Fibroblast of lung (primary cell): ENCODE measurements around the gene CARMIL3. TPM values are rescaled to one million over a fixed set of nuclear protein-coding genes. Genes with fewer than 3 reads are reported as not detected.
"Not testable (repeated sequence)": the region's sequence is repeated elsewhere in the genome, so short reads cannot be mapped to it uniquely, and the experiment has no call there.

Experiments
- DNase-seq, 2 donors: peaks; one replicate each; pipeline versions ENCODE4 v3.0.0 to v3.0.0-alpha.2; 2010; ENCODE audit warnings: low read depth in 2 of 2
- H2AFZ ChIP-seq: 2 replicates; pipeline ENCODE4 v1.5.1; 2012; ENCODE audit warnings: low read length, control low read depth, inconsistent platforms
- H3K27ac ChIP-seq: 2 replicates; pipeline ENCODE4 v1.5.1; 2011; ENCODE audit warnings: low read length, control low read depth; ENCODE audit not compliant: insufficient read depth
- H3K27me3 ChIP-seq: 2 replicates; pipeline ENCODE4 v1.5.1; 2011; ENCODE audit warnings: mild to moderate bottlenecking, low read length; ENCODE audit not compliant: control insufficient read depth, insufficient read depth
- H3K36me3 ChIP-seq: 2 replicates; pipeline ENCODE4 v1.5.1; 2011; ENCODE audit warnings: low read length; ENCODE audit not compliant: control insufficient read depth, insufficient read depth
- H3K4me1 ChIP-seq: 2 replicates; pipeline ENCODE4 v1.5.1; 2011; ENCODE audit warnings: low read length; ENCODE audit not compliant: control insufficient read depth, insufficient read depth; ENCODE audit errors: extremely low read depth
- H3K4me2 ChIP-seq: 2 replicates; pipeline ENCODE4 v1.5.1; 2011; ENCODE audit warnings: low read length, control low read depth; ENCODE audit not compliant: insufficient read depth; ENCODE audit errors: extremely low read depth
- H3K4me3 ChIP-seq, 4 experiments: fragments of 200-600 bp in 1 of 4; sonication (generic) in 1 of 4; replicated peaks in 1 of 4; 2 replicates each; pipeline ENCODE4 v1.5.1; 2011 to 2016; ENCODE audit warnings: low read length in 4 of 4, low read depth in 3 of 4, mild to moderate bottlenecking in 3 of 4, control low read depth in 2 of 4, inconsistent platforms in 1 of 4, mixed read lengths in 1 of 4; ENCODE audit not compliant: insufficient read depth in 1 of 4; ENCODE audit errors: control extremely low read depth in 1 of 4
- H3K79me2 ChIP-seq: 2 replicates; pipeline ENCODE4 v1.5.1; 2012; ENCODE audit warnings: mild to moderate bottlenecking, low read length, inconsistent platforms; ENCODE audit not compliant: control insufficient read depth, insufficient read depth
- H3K9ac ChIP-seq: 2 replicates; pipeline ENCODE4 v1.5.1; 2011; ENCODE audit warnings: mild to moderate bottlenecking, low read length, control low read depth; ENCODE audit not compliant: insufficient read depth
- H3K9me3 ChIP-seq: 2 replicates; pipeline ENCODE4 v1.5.1; 2012; ENCODE audit warnings: low read depth, low read length; ENCODE audit not compliant: control insufficient read depth, insufficient read depth
- H4K20me1 ChIP-seq: 2 replicates; pipeline ENCODE4 v1.5.1; 2011; ENCODE audit warnings: low read length; ENCODE audit not compliant: control insufficient read depth, insufficient read depth; ENCODE audit errors: extremely low read depth
- EZH2 ChIP-seq: IDR thresholded peaks from 2 replicates; pipeline ENCODE4 v1.5.1; 2012; ENCODE audit warnings: low read length, control low read depth, mild to moderate bottlenecking; ENCODE audit errors: missing control alignments
- polyA plus RNA-seq, 2 donors: library from polyadenylated mRNA; depleted of rRNA in 1 of 2; stranded (reverse) in 1 of 2; unstranded in 1 of 2; fragments of >200 nt; gene quantifications; 2 replicates each; pipeline ENCODE4 v1.2.1, GENCODE V29; 2011 to 2012; ENCODE audit warnings: missing spikeins in 1 of 2
- total RNA-seq: library from RNA; depleted of rRNA; stranded (reverse); fragments of >200 nt; gene quantifications from 2 replicates; pipeline ENCODE4 v1.2.1, GENCODE V29; 2014
- TF ChIP-seq, protein P1 (sequence below), 2 donors: IDR thresholded peaks in 1 of 2; conservative IDR thresholded peaks in 1 of 2; 1 replicate in 1 of 2; 2 replicates in 1 of 2; pipeline ENCODE4 v1.5.1; 2011 to 2012; ENCODE audit warnings: low read length in 2 of 2, control low read depth in 1 of 2, inconsistent platforms in 1 of 2, low read depth in 1 of 2, mild to moderate bottlenecking in 1 of 2

Gene CARMIL3
- total and polyA plus RNA-seq, 2 donors (not counting 1 experiment from before 2014, with no cell fraction given): 0.17 TPM; not detected in 1

DNA sequence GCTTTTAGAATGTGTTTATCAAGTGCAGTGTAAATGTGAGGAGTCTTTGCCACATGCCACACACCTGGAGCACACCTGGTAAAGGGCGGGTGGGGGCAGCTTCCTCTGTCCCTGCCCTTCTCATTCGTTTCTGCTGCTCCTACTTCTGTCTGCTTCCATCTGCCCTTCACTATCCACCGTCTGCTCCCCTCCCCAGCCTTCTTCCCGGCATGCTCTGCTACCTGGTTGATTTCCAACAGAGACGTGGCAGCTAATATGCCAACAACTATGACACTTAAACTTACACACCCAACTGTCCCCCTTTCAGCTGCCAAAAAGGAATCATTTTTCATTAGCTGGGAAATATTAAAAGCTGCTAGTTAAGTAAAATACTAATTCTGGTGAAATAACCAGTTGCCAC lies 9.1 kb upstream of the CARMIL3 start:
- DNase-seq: no peak
- H3K27me3 ChIP-seq: peaks cover 1% of the 10 kb centered on the region
- H3K79me2 ChIP-seq: no peaks in the 10 kb centered on the region
- H3K27ac ChIP-seq: no peak overlapping the region
- H4K20me1 ChIP-seq: no peaks in the 10 kb centered on the region
- TF ChIP-seq, protein P1, sequence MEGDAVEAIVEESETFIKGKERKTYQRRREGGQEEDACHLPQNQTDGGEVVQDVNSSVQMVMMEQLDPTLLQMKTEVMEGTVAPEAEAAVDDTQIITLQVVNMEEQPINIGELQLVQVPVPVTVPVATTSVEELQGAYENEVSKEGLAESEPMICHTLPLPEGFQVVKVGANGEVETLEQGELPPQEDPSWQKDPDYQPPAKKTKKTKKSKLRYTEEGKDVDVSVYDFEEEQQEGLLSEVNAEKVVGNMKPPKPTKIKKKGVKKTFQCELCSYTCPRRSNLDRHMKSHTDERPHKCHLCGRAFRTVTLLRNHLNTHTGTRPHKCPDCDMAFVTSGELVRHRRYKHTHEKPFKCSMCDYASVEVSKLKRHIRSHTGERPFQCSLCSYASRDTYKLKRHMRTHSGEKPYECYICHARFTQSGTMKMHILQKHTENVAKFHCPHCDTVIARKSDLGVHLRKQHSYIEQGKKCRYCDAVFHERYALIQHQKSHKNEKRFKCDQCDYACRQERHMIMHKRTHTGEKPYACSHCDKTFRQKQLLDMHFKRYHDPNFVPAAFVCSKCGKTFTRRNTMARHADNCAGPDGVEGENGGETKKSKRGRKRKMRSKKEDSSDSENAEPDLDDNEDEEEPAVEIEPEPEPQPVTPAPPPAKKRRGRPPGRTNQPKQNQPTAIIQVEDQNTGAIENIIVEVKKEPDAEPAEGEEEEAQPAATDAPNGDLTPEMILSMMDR (conservative IDR thresholded peaks at IDR 0.05 in 1 of 2, IDR thresholded peaks at IDR 0.05 in 1 of 2; ENCODE audit: low read depth in 1 of 2, low read length in 2 of 2): no peak
- no peak for TF ChIP-seq EZH2
- H3K4me3 ChIP-seq: no peak overlapping the region
- H3K36me3 ChIP-seq: no peaks in the 10 kb centered on the region
- H3K4me1 ChIP-seq: no peaks in the 10 kb centered on the region
- no peak overlapping the region for H3K9ac ChIP-seq
- no peaks in the 10 kb centered on the region for H3K9me3 ChIP-seq
- no peak overlapping the region for H2AFZ ChIP-seq
- no peak overlapping the region for H3K4me2 ChIP-seq

DNA sequence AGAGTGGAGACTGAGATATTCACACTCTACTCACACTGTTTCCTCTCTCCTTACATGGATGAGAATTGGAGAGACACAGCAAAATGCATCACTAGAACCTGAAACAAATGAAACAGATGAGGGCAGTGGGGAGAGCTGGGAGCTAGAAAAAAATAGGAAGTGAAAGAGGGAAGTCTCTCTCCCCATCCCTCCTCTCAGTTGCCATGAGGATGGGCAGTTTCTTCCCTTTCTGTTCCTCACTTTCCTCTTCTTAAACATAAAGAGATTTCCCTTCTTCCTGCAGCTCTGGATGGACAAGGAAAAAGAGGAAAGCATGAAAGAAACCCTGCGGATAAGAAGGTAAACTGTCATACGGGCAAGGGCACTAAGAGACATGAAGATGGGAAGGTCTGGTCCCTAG lies 2.8 kb upstream of the CARMIL3 start:
- H3K4me2 ChIP-seq, H3K4me3 ChIP-seq, H3K4me1 ChIP-seq, H2AFZ ChIP-seq, H3K9me3 ChIP-seq, H3K36me3 ChIP-seq, H4K20me1 ChIP-seq, DNase-seq, H3K27ac ChIP-seq, H3K9ac ChIP-seq, H3K79me2 ChIP-seq: not testable (repeated sequence)
- H3K27me3 ChIP-seq: peaks cover 19% of the 10 kb centered on the region

DNA sequence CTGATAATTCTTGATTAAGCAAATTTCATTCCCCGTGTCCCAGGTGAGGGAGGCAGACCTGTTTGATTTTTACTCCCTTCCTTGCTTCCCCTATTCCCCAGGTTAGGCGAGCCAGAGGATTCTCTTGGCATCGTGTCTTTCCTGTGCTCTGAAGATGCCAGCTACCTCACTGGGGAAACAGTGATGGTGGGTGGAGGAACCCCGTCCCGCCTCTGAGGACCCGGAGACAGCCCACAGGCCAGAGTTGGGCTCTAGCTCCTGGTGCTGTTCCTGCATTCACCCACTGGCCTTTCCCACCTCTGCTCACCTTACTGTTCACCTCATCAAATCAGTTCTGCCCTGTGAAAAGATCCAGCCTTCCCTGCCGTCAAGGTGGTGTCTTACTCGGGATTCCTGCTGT lies 1.1 kb upstream of the CARMIL3 start:
- H3K9me3 ChIP-seq, H3K9ac ChIP-seq, H3K4me1 ChIP-seq: not testable (repeated sequence)

DNA sequence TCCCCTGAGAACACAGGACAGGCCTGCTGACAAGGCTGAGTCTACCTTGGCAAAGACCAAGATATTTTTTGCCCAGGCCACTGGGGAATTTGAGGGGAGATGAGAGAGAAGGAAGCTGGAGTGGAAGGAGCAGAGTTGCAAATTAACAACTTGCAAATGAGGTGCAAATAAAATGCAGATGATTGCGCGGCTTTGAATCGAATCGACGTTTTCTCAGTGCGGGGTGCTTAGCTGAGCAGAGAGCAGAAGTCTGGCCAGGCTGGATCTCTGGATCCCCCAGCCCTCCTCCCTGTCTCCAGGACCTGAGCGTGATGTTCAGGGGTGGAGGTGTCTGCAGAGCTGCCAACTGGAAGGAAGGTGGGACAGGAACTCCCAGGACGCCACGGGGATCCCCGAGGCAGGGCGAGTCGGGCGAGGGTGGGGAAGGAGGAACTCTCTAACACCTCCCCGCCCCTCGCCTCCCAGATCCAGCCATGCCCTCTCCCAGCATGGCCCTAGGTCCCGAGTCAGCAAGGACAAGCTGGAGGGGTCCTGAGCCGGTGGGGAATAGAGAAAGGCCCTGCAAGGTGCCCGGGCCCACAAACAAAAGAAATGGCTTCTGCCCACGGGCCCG lies 527 bp upstream of the CARMIL3 start:
- H3K36me3 ChIP-seq: no peaks in the 10 kb centered on the region
- H3K9ac ChIP-seq: peak overlapping the region; percentile 42
- H3K4me3 ChIP-seq: peak overlapping the region in 3 of 4 experiments; percentile 46 to 59 (median 54)
- peak overlapping the region; percentile 46 for H2AFZ ChIP-seq
- no peak overlapping the region for H3K27ac ChIP-seq
- peak overlapping the region; percentile 91 for H3K4me2 ChIP-seq
- no peaks in the 10 kb centered on the region for H3K4me1 ChIP-seq
- DNase-seq: no peak
- H3K27me3 ChIP-seq: peaks cover 19% of the 10 kb centered on the region
- TF ChIP-seq, protein P1 (conservative IDR thresholded peaks at IDR 0.05 in 1 of 2, IDR thresholded peaks at IDR 0.05 in 1 of 2; ENCODE audit: low read depth in 1 of 2, low read length in 2 of 2): no peak
- TF ChIP-seq EZH2: no peak
- H3K9me3 ChIP-seq: no peaks in the 10 kb centered on the region
- no peaks in the 10 kb centered on the region for H4K20me1 ChIP-seq
- H3K79me2 ChIP-seq: no peaks in the 10 kb centered on the region

More for the DNA sequence above, 1.1 kb upstream of the CARMIL3 start:
- H2AFZ ChIP-seq, H3K27ac ChIP-seq, H4K20me1 ChIP-seq, H3K36me3 ChIP-seq, DNase-seq, H3K4me2 ChIP-seq, H3K4me3 ChIP-seq, H3K79me2 ChIP-seq: not testable (repeated sequence)
- peaks cover 19% of the 10 kb centered on the region for H3K27me3 ChIP-seq
